Measurements from ENCODE around the gene PARP4.
"Not testable (repeated sequence)": the region's sequence is repeated elsewhere in the genome, so short reads cannot be mapped to it uniquely, and the experiment has no call there.

PARP4 gene

GRCh38 chr13:24512197-24512907 lies at the start of gene PARP4:
Gene PARP4, minus strand, starts transcription at chr13:24512778. Its CDS starts 9,002 bp downstream, at chr13:24503776.
- peak; percentile 68 for DNase-seq

GRCh38 chr13:24560579-24561187 lies 48.1 kb upstream of the PARP4 start:
- DNase-seq = not testable (repeated sequence)

- not testable (repeated sequence) for DNase-seq
Observed at GRCh38 chr13:24559431-24560218, 47.0 kb upstream of the PARP4 start.

- DNase-seq = no peak
Observed at GRCh38 chr13:24557081-24557480, 44.5 kb upstream of the PARP4 start.

GRCh38 chr13:24553892-24554291 lies 41.3 kb upstream of the PARP4 start:
- DNase-seq = not testable (repeated sequence)

GRCh38 chr13:24541476-24542352 lies 29.1 kb upstream of the PARP4 start:
- not testable (repeated sequence) for DNase-seq

- no peak for DNase-seq
Observed at GRCh38 chr13:24541127-24541475, 28.5 kb upstream of the PARP4 start.

- DNase-seq = peak; percentile 24
Observed at GRCh38 chr13:24540236-24541126, 27.9 kb upstream of the PARP4 start.

GRCh38 chr13:24539500-24540165 lies 27.1 kb upstream of the PARP4 start:
- DNase-seq = no peak

GRCh38 chr13:24529478-24529877 lies 16.9 kb upstream of the PARP4 start:
- no peak for DNase-seq

- no peak for DNase-seq
Observed at GRCh38 chr13:24528816-24529398, 16.3 kb upstream of the PARP4 start.

GRCh38 chr13:24527266-24527775 lies 14.7 kb upstream of the PARP4 start:
- no peak for DNase-seq

- no peak for DNase-seq
Observed at GRCh38 chr13:24520733-24521132, 8.2 kb upstream of the PARP4 start.

GRCh38 chr13:24516919-24517318 lies 4.3 kb upstream of the PARP4 start:
- no peak for DNase-seq

GRCh38 chr13:24512908-24513213 lies 283 bp upstream of the PARP4 start:
- no peak for DNase-seq

GRCh38 chr13:24511816-24512196 lies 772 bp downstream of the PARP4 start:
- no peak for DNase-seq

GRCh38 chr13:24511019-24511815 lies 1.4 kb downstream of the PARP4 start:
- peak; percentile 42 for DNase-seq

GRCh38 chr13:24506698-24507335 lies 5.8 kb downstream of the PARP4 start:
- DNase-seq = no peak

- not testable (repeated sequence) for DNase-seq
Observed at GRCh38 chr13:24506283-24506682, 6.3 kb downstream of the PARP4 start.
